DMS153 treated with DMSO at 0.1 percent for 48 hours (cell line): Measurements from ENCODE around the gene FAM107A.

Source experiments
- DNase-seq: peaks from one replicate; lab custom pipeline; 2025; ENCODE audit not compliant: unreplicated experiment; lab: John Stamatoyannopoulos, UW

Gene FAM107A, protein sequence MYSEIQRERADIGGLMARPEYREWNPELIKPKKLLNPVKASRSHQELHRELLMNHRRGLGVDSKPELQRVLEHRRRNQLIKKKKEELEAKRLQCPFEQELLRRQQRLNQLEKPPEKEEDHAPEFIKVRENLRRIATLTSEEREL

GRCh38 chr3:58577269-58577821 lies at the start of gene FAM107A:
Gene FAM107A (minus strand): TSS chr3:58577391. CDS start chr3:58569860, 7,531 bp downstream.
- DNase-seq: no peak

DNA sequence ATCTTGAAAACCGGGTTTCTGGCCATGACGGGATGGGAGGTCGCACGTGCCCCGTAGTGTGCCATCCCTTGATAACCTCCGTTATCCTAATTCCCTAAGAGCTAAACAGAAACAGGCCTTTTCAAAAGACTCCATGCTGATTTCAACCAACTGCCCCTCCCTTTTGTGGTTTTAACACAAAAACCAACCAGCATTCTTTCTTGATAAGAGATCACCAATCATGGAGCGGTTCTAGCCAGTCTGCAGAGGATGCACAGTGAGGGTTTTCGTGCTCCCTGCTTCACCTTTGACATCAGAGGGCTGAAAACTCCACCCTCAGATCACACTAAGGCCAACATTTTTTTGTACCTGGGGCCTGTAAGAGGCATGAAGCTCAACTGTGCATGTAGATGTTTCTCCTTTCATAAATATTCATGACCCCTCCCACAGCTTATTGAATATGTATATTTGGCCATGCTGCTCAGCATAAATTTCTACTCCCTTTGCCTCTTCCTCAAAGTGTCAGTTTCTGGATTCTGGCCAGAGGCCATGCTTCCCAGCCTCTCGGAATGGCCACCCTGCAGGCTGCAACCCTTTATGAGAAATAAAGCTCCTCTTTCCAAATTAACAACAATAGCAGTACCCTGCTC lies 48.1 kb upstream of the FAM107A start:
- no peak for DNase-seq

DNA sequence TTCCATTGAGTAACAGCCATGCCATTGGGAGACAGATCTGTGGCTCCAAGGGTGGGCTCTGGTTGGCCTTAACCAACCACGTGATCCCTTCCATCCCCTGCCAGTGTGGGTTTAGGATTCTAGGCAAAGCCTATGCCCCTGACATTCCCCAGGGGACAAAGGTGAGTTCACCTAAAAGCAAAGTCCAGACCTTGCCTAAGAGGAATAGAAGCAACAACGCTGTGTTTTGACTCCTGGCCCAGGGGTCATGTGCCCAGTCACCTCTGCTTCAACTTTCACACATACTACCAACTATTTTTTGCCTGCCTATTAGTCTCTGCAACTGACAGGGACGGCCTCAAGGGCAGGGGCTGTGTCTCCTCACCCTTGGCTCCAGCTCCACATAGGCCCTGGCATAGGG lies 47.4 kb upstream of the FAM107A start:
- no peak for DNase-seq

GRCh38 chr3:58623961-58624360 lies 46.8 kb upstream of the FAM107A start:
- no peak for DNase-seq

GRCh38 chr3:58623478-58623877 lies 46.3 kb upstream of the FAM107A start:
- DNase-seq: no peak

DNA sequence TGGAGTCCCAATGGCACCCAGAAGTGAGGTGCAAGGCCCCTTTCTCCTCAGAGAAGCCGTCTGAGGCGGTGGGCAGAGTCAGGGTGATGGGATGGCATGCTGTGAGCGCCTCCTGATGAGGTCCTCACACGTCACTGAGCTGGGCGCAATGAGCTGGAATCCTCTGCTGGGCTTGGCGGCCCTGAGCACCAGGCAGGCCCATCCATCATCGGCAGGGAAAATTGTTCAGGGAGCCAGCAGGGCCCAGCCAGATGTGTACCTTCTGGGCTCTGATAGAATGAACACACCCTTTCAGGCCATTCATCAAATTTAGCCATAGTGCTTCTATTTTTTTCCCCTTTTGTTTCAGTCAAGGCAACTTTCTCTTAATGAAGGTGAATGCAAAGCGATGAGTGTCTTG lies 45.7 kb upstream of the FAM107A start:
- no peak for DNase-seq

DNA sequence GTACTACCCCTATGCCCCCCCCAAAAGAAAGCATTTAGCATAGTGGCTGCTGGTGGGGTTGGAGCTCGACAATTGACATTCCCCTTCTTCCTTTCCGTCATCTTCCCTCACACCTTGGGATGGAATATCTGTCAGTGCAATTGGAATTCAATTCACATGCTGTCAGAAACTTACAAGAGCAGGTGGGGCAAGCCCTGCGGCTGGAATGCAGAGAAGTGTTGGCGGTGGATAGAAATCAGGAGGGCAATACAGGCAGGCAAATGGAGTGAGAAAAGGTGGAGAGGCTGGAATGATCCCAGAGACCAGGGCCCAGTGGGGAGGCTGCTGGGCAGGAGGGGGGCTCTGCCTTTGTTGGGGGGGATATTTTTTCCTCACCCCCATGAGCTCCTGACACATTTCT lies 45.2 kb upstream of the FAM107A start:
- no peak for DNase-seq

- DNase-seq: no peak
Measured at GRCh38 chr3:58621086-58621830, 44.1 kb upstream of the FAM107A start.

DNA sequence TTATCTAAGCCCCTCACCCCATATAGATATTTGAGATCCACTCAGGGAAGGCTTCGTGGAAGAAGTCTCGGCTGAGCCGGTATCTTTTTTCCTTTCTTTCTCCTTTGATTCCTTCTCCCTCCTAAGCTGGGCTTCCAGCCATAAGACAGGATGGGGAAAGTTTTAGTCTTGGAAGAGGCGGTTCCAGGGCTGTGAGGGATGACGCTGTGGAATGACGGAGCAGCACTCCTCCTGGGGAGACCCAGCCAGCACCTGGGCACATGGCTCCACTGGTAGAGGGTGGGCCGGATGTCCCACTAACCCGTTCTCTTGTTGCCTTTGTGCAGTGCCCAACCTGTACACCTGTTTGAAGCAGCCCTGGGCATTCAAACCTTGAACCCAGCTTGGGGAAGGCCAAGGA lies 43.2 kb upstream of the FAM107A start:
- DNase-seq: no peak

- DNase-seq: no peak
Measured at GRCh38 chr3:58617338-58617761, 40.2 kb upstream of the FAM107A start.

- no peak for DNase-seq
Measured at GRCh38 chr3:58613236-58614132, 36.3 kb upstream of the FAM107A start.

DNA sequence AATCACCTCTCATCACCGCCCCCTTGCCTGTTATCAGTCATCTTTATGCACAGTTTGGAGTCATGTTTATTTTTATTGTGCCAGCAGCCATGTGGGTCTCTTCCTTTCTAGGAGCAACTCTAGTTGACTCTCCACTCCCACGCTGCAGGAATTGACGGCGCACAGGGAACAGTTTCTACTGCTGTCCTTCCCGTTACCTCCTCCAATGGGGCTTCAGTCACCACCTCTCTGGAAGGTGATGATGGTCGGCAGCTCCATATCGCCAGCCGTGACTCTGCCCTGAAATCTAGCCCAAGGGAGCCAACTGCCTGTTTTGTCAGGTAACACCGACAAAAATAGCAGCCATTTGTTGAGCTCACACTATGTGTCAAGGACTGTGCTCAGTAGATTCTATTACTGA lies 35.6 kb upstream of the FAM107A start:
- no peak for DNase-seq

GRCh38 chr3:58609990-58610389 lies 32.8 kb upstream of the FAM107A start:
- DNase-seq: no peak

DNA sequence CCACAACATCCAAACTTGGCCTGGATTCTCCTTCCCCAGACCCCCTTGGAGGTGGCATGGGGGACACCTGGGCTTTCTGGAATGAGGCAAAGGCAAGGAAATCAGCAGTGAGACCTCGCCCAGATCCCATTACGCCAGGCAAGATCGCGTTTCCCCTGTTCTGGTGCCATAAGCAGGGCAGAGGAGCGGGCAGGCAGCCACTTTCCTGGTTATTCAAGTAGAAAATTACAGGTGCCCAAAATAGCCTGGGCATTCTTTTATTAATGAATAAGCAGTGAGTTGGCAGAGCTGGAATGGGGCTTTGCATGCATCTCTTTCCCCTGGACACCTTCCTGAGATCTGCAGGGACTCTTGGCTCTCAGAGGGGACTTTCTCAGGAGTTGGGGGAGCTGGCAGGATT lies 31.5 kb upstream of the FAM107A start:
- DNase-seq: peak; percentile 21

DNA sequence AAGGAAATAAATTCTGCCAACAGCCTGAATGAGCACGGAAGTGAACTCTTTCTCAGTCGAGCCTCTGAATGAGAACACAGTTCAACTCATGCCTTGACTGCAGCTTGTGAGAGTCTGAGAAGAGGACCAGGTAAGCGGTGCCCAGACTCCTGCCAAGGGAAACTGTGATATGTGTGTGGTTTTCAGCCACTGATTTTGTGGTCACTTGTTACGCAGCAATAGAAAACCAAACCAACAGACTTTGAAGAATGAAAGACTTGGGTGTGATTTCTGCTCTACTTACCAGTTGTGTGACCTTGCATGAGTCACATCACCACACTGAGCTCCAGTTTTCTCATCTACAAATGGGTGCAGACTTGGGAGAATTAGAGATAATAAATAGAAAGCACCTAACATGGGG lies 30.6 kb upstream of the FAM107A start:
- DNase-seq: no peak

DNA sequence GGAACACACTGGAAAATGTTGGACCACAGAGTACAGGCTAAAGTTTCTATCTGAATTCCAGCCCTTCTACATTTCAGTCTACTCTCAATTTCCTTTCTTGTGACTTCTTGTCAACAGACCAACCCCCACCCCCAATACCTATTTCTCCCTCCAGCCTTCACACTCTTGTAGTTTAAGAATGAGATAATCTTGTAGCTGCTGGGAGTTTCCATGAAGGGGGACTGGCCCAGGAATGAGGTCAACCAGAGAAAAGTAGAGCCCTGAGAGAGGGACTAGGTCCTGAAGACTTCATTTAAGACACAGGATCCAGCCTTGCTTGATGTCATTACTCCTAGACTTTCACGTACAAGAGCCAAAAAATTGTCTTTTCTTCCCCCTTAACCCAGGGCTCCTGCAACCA lies 29.5 kb upstream of the FAM107A start:
- no peak for DNase-seq

GRCh38 chr3:58604031-58604430 lies 26.8 kb upstream of the FAM107A start:
- no peak for DNase-seq

- no peak for DNase-seq
Measured at GRCh38 chr3:58603606-58604005, 26.4 kb upstream of the FAM107A start.

- DNase-seq: no peak
Measured at GRCh38 chr3:58597770-58598310, 20.6 kb upstream of the FAM107A start.

- no peak for DNase-seq
Measured at GRCh38 chr3:58596834-58597518, 19.8 kb upstream of the FAM107A start.
